Choroid plexus epithelial cell (primary cell): ENCODE measurements around the gene HMGCL.
"Not testable (repeated sequence)": the region's sequence is repeated elsewhere in the genome, so short reads cannot be mapped to it uniquely, and the experiment has no call there.

Source experiments
- DNase-seq: peaks from one replicate; pipeline ENCODE4 v3.0.0-alpha.2; 2010; ENCODE audit warnings: low read depth
- H3K4me3 ChIP-seq: 2 replicates; pipeline ENCODE4 v1.5.1; 2011; ENCODE audit warnings: low read depth, mild to moderate bottlenecking, control low read depth, low read length, moderate library complexity
- TF ChIP-seq, protein P1 (sequence below): conservative IDR thresholded peaks from 2 replicates; pipeline ENCODE4 v1.5.1; 2011; ENCODE audit warnings: low read depth, mild to moderate bottlenecking, control low read depth, inconsistent platforms, low read length, moderate library complexity

Gene HMGCL

DNA sequence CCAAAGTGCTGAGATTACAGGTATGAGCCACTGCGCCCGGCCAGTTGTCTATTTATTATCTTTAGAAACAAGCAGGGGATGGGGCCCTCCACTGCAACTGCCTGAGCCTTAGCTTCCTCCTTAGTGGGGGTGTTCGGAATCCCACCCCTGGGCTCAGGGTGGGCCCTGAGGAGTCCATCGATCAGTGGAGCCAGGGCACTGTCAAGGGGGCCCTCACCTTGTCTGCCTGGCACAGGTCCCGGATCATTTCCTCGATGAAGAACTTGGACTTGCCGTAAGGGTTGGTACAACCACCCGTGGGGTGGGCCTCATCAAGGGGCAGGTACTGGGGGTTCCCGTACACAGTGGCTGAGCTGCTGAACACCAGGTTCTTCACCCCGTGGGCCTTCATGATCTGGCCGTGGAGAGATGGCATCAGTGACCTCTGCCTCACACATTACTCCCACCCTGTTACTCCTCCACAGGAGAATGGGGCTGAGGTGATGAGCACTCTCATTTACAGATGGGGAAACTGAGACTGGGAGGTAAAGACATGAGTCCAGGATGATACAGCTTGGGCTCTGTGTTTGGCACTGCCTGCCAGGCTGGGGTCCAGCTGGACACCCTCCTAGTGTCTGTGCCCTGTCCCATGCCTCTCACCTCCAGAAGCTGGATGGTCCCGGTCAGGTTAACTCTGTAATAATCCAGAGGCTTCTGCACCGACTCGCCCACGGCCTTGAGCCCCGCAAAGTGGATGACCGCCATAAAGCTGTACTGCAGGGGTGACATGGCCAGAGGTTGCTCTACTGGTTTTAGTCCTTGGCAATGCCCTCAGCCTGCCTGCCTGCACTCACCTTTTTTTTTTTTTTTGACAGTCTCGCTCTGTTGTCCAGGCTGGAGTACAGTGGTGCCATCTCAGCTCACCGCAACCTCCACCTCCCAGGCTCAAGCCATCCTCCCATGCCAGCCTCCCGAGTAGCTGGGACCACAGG, 27.5 kb downstream of the HMGCL start:
- no peak for DNase-seq
- H3K4me3 ChIP-seq: no peak overlapping the region
- TF ChIP-seq, protein P1, sequence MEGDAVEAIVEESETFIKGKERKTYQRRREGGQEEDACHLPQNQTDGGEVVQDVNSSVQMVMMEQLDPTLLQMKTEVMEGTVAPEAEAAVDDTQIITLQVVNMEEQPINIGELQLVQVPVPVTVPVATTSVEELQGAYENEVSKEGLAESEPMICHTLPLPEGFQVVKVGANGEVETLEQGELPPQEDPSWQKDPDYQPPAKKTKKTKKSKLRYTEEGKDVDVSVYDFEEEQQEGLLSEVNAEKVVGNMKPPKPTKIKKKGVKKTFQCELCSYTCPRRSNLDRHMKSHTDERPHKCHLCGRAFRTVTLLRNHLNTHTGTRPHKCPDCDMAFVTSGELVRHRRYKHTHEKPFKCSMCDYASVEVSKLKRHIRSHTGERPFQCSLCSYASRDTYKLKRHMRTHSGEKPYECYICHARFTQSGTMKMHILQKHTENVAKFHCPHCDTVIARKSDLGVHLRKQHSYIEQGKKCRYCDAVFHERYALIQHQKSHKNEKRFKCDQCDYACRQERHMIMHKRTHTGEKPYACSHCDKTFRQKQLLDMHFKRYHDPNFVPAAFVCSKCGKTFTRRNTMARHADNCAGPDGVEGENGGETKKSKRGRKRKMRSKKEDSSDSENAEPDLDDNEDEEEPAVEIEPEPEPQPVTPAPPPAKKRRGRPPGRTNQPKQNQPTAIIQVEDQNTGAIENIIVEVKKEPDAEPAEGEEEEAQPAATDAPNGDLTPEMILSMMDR: no peak

DNA sequence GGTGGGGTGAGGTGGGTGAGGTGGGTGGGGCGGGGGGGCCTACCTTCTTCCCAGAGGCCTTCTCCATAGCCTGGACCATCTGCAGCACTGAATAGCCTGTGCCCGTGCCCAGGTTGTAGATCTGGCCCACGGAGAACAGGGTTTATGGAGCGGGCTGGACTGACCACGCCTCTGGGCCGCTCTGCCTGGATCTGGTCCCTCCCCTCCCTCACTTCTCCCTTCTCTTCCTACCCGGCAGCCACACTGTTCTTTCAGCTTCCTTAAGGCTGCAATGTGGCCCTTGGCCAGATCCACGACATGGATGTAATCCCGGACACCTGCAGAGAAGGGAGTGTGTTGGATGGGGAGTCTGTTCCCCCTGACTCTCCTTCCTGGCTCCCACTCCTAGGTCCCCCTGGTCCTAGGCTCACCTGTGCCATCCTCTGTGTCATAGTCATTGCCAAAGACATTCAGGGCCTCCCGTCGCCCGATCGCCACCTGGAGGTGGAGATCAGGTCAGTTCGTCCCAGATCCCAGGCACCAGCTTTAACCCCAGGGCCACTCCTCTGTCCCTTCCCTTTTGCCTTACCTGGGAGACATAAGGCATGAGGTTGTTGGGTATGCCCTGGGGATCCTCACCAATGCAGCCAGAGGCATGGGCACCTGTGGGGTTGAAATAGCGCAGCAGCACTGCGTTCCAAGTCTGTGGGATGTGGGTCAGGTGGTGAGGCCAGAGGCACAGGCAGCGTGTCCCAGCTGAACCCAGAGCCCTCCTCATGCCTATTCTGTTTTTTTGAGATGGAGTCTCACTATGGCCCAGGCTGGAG, 28.6 kb downstream of the HMGCL start:
- H3K4me3 ChIP-seq: no peak overlapping the region
- TF ChIP-seq, protein P1: peak; percentile 3
- no peak for DNase-seq

DNA sequence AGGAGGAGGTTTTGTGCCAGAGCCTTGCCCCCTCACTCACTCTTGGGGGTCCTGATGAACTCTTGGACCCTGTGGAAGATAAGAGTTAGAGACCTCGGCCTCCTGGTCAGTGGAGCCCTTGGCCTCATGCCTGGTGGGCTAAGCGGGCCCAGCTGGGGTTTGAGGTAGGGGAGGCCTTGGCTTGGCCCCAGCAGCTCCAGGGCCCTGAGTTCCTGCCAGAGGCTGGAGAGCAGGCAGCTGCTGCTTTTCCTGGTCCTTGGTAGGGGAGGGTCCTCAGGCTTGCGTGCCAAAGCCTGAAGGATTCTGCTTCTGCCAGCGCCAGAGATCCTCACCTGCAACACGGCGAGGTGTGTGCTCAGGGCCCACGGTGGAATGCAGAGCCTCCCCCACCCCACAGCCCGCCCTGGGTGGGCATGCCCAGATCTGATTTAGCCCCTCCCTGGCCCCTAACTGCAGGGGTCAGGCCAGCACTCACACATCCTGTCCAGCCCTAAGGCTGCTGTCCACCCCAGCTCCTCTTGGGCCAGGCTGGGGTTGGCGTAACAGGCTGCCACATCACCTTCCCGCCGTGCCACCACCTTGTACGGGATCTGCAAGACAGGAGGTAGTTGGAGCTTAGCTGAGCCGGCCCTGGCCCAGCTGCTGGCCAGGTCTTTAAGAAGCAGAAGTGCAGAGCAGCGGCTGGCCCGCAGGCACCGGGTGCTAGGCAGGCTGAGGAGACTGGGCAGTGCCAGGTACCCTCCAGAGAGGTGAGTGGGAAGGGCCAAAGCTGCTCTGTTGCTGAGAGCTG, 29.4 kb downstream of the HMGCL start:
- no peak for DNase-seq
- TF ChIP-seq, protein P1: no peak
- no peak overlapping the region for H3K4me3 ChIP-seq

DNA sequence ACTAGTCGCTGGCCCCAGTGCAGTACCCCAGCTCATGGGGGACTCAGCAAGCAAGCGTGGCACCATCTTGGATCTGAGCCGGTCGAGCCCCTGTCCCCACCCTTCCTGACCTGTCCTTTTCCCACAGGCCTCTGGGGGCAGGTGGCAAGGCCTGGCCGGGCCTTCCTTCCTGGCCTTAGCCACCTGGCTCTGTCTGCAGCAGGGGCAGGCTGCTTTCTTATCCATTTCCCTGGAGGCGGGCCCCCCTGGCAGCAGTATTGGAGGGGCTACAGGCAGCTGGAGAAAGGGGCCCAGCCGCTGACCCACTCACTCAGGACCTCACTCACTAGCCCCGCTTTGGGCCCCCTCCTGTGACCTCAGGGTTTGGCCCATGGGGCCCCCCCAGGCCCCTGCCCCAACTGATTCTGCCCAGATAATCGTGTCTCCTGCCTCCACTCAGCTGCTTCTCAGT, 30.5 kb downstream of the HMGCL start:
- not testable (repeated sequence) for H3K4me3 ChIP-seq, DNase-seq

DNA sequence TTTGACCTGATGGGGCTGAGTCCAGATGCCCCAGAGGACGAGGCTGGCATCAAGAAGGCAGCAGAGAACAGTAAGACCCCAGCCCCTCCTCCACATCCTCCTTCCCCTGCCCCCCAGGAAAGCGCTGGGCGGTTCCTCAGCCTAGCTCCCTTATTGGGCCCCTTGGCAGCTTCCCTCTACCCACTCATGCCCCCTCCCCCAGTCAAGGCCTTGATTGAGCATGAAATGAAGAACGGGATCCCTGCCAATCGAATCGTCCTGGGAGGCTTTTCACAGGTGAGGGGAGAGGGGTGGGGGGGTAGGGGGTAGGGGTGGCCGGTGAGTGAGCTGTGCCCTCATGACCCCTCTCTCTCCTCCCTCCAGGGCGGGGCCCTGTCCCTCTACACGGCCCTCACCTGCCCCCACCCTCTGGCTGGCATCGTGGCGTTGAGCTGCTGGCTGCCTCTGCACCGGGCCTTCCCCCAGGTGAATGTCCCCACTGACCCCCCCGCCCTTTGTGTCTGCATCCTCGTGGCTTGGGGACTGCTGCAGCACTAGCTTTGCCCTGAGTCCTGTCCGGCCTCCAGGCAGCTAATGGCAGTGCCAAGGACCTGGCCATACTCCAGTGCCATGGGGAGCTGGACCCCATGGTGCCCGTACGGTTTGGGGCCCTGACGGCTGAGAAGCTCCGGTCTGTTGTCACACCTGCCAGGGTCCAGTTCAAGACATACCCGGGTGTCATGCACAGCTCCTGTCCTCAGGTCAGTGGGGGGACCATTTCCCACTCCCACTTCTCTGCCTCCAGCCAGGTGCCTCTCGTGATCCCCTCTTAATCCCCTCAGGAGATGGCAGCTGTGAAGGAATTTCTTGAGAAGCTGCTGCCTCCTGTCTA, 31.1 kb downstream of the HMGCL start:
- H3K4me3 ChIP-seq: no peak overlapping the region
- no peak for DNase-seq
- TF ChIP-seq, protein P1: no peak

DNA sequence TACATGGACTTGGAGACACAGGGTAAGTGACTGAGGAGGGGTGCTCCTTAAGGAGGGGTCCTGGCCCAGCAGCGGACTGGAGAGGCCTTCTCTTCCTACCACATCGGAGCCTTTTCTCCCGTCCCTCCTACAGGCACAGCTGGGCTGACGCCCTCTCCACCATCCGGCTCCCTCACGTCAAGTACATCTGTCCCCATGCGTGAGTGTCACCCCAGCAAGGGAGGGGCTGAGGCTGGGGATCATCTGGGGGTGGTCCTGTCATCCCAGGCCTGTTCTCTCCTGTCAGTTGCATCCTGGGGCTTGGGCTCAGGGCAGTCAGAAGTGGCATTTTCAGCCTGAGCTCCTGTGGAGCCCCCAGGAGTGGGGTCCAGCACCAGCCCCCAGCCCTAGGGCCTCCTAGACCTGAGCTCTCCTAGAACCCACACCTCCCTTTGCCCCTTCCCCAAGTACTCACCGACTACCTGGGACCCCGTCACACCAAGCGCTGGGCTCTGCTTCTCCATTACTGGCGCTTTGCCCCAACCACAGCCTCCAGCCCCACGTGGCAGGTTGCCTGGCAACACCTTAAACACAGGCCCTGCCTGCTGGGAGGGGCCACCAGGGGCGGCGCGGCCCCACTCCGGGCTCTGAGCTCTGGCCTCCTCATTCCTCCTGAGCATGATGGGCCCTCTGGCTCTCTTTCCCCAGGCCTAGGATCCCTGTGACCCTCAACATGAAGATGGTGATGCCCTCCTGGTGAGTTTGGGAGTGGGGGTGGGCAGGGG, 32.0 kb downstream of the HMGCL start:
- peak; percentile 63 for DNase-seq
- TF ChIP-seq, protein P1: no peak
- H3K4me3 ChIP-seq: no peak overlapping the region
